ENCODE data around the gene PSG5. TPM values are rescaled to one million over a fixed set of nuclear protein-coding genes. Genes with fewer than 3 reads are reported as not detected.
"Not testable (repeated sequence)": the region's sequence is repeated elsewhere in the genome, so short reads cannot be mapped to it uniquely, and the experiment has no call there.

The PSG5 gene
- total and polyA plus RNA-seq, 2 donors, result 0.05 TPM; not detected in 1

DNA sequence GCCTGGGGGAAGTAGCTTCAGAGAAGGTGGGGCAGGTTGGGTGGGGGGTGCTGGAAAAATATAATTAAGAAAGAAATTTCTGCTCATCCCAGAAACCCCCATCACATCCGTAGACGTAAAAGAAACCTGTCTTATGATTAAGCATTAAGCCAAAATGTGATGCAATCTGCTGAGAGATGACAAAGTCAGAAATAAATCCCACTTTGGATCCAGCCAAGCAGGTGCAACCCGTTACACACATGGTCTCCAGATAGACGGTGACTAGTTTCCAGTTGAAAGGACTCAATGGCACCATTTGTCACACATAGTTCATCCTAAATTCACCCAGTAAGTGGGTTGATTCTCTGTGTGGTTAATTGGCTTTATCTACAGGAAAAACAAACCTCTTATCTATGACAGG, 34.1 kb downstream of the PSG5 start:
- Histone ChIP-seq H3K4me1 (ENCODE audit: control insufficient read depth in 2 of 2, insufficient read depth in 2 of 2, low read length in 2 of 2) (no peaks in the 10 kb centered on the region), H3K9me3 (ENCODE audit: control insufficient read depth in 2 of 2, insufficient read depth in 1 of 2, low read length in 1 of 2) (no peaks in the 10 kb centered on the region)
- 82% methylated on average over 4 of the region's 4 CpGs for WGBS

DNA sequence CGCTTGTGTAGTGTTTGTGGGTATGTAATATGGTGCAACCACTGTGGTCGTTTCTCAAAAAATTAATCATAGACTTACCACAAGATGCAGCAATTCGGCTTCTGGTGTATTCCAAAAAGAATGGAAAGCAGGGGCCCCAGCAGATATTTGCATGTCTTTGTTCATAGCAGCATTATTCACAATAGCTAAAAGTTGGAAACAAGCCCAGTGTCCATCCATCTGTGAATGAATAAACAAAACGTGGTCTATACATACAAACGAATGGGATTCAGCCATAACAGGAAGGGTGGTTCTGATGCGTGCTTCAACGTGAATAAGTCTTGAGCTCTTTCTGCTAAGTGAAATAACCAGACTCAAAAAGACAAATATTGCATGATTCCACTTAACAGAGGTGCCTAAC, 36.5 kb downstream of the PSG5 start:
- H3K4me3 ChIP-seq (ENCODE audit: low read length in 2 of 2); H3K4me1 ChIP-seq (ENCODE audit: control insufficient read depth in 2 of 2, insufficient read depth in 2 of 2, low read length in 2 of 2); H3K9me3 ChIP-seq (ENCODE audit: control insufficient read depth in 2 of 2, insufficient read depth in 1 of 2, low read length in 1 of 2); H3K36me3 ChIP-seq (ENCODE audit: control insufficient read depth in 2 of 2, insufficient read depth in 2 of 2, low read length in 1 of 2); H3K27ac ChIP-seq (ENCODE audit: low read depth in 1 of 2, low read length in 1 of 2); DNase-seq (ENCODE audit: low read depth in 6 of 9, low spot score in 9 of 9); H3K27me3 ChIP-seq (ENCODE audit: control insufficient read depth in 2 of 2, insufficient read depth in 1 of 2, low read length in 1 of 2): not testable (repeated sequence)
- WGBS, result 82% methylated on average over 7 of the region's 7 CpGs

More for the DNA sequence above, 34.1 kb downstream of the PSG5 start:
- no peak overlapping the region for H3K4me3 ChIP-seq (ENCODE audit: low read length in 2 of 2)
- no peaks in the 10 kb centered on the region for H3K27me3 ChIP-seq (ENCODE audit: control insufficient read depth in 2 of 2, insufficient read depth in 1 of 2, low read length in 1 of 2)
- DNase-seq (ENCODE audit: low read depth in 6 of 9, low spot score in 9 of 9), result no peak
- H3K27ac ChIP-seq (ENCODE audit: low read depth in 1 of 2, low read length in 1 of 2), result no peak overlapping the region
- H3K36me3 ChIP-seq (ENCODE audit: control insufficient read depth in 2 of 2, insufficient read depth in 2 of 2, low read length in 1 of 2), result no peaks in the 10 kb centered on the region

DNA sequence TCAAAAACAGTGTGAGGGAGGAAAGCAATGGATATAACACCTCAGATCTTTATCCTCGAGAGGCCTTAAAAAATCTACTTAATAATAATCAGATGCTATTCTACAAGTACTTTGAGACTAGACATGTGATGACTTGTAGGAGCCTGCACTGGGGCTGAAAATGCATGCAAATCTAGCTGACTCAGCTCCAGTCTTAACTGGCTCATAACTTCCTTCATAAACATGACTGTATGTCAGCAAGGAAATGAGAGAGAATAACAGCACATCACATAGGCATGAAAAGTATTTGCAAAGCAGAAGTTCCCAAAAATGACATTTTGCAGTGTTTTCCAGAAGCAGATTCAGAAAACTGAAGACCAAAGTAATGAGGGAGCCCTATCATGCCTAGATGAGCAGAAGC, 38.1 kb downstream of the PSG5 start:
- WGBS, result 89% methylated on average over 1 of the region's 1 CpG
- Histone ChIP-seq H3K9me3 (ENCODE audit: control insufficient read depth in 2 of 2, insufficient read depth in 1 of 2, low read length in 1 of 2) (no peaks in the 10 kb centered on the region), H3K4me3 (ENCODE audit: low read length in 2 of 2) (no peak overlapping the region), H3K4me1 (ENCODE audit: control insufficient read depth in 2 of 2, insufficient read depth in 2 of 2, low read length in 2 of 2) (no peaks in the 10 kb centered on the region), H3K36me3 (ENCODE audit: control insufficient read depth in 2 of 2, insufficient read depth in 2 of 2, low read length in 1 of 2) (no peaks in the 10 kb centered on the region), H3K27ac (ENCODE audit: low read depth in 1 of 2, low read length in 1 of 2) (no peak overlapping the region), H3K27me3 (ENCODE audit: control insufficient read depth in 2 of 2, insufficient read depth in 1 of 2, low read length in 1 of 2) (no peaks in the 10 kb centered on the region)
- no peak for DNase-seq (ENCODE audit: low read depth in 6 of 9, low spot score in 9 of 9)

DNA sequence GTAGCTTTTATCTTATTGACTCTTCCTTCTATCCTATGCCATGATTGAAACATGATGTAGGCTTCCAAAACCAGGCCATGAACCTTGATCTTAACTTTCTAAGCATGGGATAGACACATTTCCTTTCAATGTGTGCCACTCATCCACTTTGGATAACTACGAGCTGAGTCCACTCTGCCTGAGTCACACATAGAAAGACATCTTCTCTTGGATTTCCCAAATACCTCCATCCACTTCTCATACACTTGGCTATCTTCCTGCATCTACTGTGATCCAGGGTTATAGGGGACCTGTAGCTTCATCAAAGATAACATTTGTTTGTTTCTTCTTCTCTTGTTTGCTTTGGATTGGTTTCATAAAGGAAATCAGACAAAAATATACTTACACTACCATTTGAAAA, 44.6 kb downstream of the PSG5 start:
- not testable (repeated sequence) for H3K4me1 ChIP-seq (ENCODE audit: control insufficient read depth in 2 of 2, insufficient read depth in 2 of 2, low read length in 2 of 2); H3K27me3 ChIP-seq (ENCODE audit: control insufficient read depth in 2 of 2, insufficient read depth in 1 of 2, low read length in 1 of 2); DNase-seq (ENCODE audit: low read depth in 6 of 9, low spot score in 9 of 9); H3K36me3 ChIP-seq (ENCODE audit: control insufficient read depth in 2 of 2, insufficient read depth in 2 of 2, low read length in 1 of 2); H3K9me3 ChIP-seq (ENCODE audit: control insufficient read depth in 2 of 2, insufficient read depth in 1 of 2, low read length in 1 of 2); H3K4me3 ChIP-seq (ENCODE audit: low read length in 2 of 2); H3K27ac ChIP-seq (ENCODE audit: low read depth in 1 of 2, low read length in 1 of 2)
- 92% methylated on average over 1 of the region's 1 CpG for whole genome bisulfite sequencing

DNA sequence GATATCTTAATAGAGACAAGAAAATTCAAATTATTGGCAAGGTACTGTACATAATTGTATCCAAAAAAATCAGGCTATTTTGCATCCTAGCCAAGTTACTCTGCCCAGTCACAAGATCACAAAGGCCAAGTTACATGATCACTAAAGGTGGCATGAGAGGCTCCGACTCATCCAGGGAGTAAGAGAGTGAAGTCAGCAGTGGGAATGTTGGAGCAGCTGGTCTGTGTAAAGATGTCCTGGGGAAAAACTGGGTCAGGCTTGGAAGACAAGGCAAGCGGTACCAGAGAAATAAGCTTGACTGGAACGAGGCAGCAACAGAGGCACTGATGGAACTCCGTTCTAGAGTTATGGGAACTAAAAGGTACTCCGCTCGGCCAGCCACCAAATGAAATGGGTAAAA, 53.6 kb downstream of the PSG5 start:
- no peaks in the 10 kb centered on the region for H3K4me1 ChIP-seq (ENCODE audit: control insufficient read depth in 2 of 2, insufficient read depth in 2 of 2, low read length in 2 of 2)
- H3K36me3 ChIP-seq (ENCODE audit: control insufficient read depth in 2 of 2, insufficient read depth in 2 of 2, low read length in 1 of 2), result no peaks in the 10 kb centered on the region
- DNase-seq (ENCODE audit: low read depth in 6 of 9, low spot score in 9 of 9), result no peak
- H3K4me3 ChIP-seq (ENCODE audit: low read length in 2 of 2), result no peak overlapping the region
- no peaks in the 10 kb centered on the region for H3K27me3 ChIP-seq (ENCODE audit: control insufficient read depth in 2 of 2, insufficient read depth in 1 of 2, low read length in 1 of 2)
- no peak overlapping the region for H3K27ac ChIP-seq (ENCODE audit: low read depth in 1 of 2, low read length in 1 of 2)
- WGBS, result 93% methylated on average over 6 of the region's 6 CpGs
- no peaks in the 10 kb centered on the region for H3K9me3 ChIP-seq (ENCODE audit: control insufficient read depth in 2 of 2, insufficient read depth in 1 of 2, low read length in 1 of 2)

DNA sequence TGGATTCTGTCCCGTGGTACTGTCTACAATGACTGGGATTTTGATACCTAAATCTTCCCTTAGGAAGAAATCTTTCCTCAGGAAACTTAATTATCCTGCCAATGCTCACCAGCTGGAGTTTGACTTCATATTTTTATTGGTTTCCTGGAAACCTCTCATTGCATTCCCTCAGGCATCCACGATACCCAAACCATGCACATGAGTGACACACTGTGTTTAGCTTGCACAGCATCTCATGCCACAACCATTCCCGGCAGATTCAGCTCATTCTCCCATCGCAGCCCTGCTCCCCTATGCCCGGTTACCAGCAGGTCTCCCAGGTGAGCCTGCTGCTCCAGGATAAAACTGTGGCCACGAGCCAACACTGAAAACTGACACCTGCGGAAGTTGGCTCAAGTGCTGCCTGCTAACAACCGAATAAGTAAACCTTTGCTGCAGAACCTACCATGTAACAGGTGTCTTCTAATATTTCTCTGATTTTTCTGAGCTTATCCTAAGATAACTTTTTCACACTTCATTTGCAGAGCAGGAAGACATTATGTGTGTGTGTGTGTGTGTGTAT, 55.0 kb downstream of the PSG5 start:
- not testable (repeated sequence) for H3K27ac ChIP-seq (ENCODE audit: low read depth in 1 of 2, low read length in 1 of 2); H3K36me3 ChIP-seq (ENCODE audit: control insufficient read depth in 2 of 2, insufficient read depth in 2 of 2, low read length in 1 of 2); H3K4me1 ChIP-seq (ENCODE audit: control insufficient read depth in 2 of 2, insufficient read depth in 2 of 2, low read length in 2 of 2); H3K4me3 ChIP-seq (ENCODE audit: low read length in 2 of 2); H3K9me3 ChIP-seq (ENCODE audit: control insufficient read depth in 2 of 2, insufficient read depth in 1 of 2, low read length in 1 of 2); DNase-seq (ENCODE audit: low read depth in 6 of 9, low spot score in 9 of 9); H3K27me3 ChIP-seq (ENCODE audit: control insufficient read depth in 2 of 2, insufficient read depth in 1 of 2, low read length in 1 of 2)
- 74% methylated on average over 8 of the region's 8 CpGs for WGBS

DNA sequence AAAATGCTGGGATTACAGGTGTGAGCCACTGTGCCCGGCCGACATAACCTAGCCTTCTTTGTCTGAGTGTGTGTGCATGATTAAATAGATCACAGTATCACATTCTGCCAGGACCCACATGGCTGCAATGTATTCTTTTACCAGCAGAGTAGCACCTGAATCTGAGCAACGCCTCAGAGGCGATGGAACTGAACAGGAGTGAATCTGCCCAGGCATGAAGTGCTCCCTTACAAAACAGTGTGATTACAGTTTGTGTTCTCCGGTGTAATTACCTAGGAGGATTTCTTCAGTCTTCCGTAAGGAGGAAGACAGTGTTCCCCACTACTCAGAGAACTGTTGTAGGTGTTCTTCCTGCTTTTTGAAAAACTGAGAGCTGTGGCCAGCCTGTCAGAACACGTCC, 57.1 kb downstream of the PSG5 start:
- not testable (repeated sequence) for H3K36me3 ChIP-seq (ENCODE audit: control insufficient read depth in 2 of 2, insufficient read depth in 2 of 2, low read length in 1 of 2); H3K4me3 ChIP-seq (ENCODE audit: low read length in 2 of 2); DNase-seq (ENCODE audit: low read depth in 6 of 9, low spot score in 9 of 9); H3K4me1 ChIP-seq (ENCODE audit: control insufficient read depth in 2 of 2, insufficient read depth in 2 of 2, low read length in 2 of 2); H3K27me3 ChIP-seq (ENCODE audit: control insufficient read depth in 2 of 2, insufficient read depth in 1 of 2, low read length in 1 of 2); H3K9me3 ChIP-seq (ENCODE audit: control insufficient read depth in 2 of 2, insufficient read depth in 1 of 2, low read length in 1 of 2); H3K27ac ChIP-seq (ENCODE audit: low read depth in 1 of 2, low read length in 1 of 2)
- WGBS, result 89% methylated on average over 7 of the region's 7 CpGs

DNA sequence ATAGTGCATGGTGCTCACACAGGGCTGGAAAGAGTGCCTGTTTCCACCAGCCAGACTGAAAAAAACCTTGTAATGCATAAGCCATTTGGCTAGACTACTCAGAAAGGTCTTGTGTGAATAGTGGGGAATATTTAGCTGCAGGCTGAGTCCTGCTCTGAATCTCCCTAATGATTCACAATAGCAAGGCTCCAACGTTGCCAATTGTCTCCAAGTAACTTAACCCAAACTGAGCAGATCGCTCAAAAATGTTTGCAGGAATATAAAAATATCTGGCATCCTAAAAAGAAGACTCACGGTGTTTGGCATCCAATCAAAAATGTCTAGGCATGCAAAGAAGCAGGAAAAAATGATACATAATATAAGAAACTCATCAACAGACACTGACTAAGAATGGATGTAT, 59.0 kb downstream of the PSG5 start:
- not testable (repeated sequence) for H3K27ac ChIP-seq (ENCODE audit: low read depth in 1 of 2, low read length in 1 of 2); H3K4me1 ChIP-seq (ENCODE audit: control insufficient read depth in 2 of 2, insufficient read depth in 2 of 2, low read length in 2 of 2); DNase-seq (ENCODE audit: low read depth in 6 of 9, low spot score in 9 of 9); H3K4me3 ChIP-seq (ENCODE audit: low read length in 2 of 2); H3K36me3 ChIP-seq (ENCODE audit: control insufficient read depth in 2 of 2, insufficient read depth in 2 of 2, low read length in 1 of 2); H3K27me3 ChIP-seq (ENCODE audit: control insufficient read depth in 2 of 2, insufficient read depth in 1 of 2, low read length in 1 of 2); H3K9me3 ChIP-seq (ENCODE audit: control insufficient read depth in 2 of 2, insufficient read depth in 1 of 2, low read length in 1 of 2)
- WGBS, result 76% methylated on average over 3 of the region's 3 CpGs

DNA sequence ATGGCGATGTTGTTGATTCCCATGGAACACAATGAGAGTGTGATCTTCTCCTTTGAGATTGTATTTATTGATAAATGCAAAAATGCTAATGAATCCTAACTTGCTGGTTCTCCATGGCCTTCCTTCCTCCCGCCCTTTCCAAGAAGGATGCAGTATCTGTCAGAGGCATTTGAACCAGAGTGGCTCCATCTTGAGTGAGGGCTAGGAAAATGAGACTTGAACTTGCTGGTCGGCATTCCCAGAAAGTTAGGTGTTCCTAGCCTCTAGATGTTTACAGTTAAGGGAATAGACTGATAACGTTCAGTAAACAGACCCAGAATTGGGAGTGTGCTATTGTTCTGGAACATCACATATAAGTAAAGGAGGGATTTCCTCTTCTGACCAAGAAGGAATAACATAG, 59.6 kb downstream of the PSG5 start:
- Histone ChIP-seq H3K27me3 (ENCODE audit: control insufficient read depth in 2 of 2, insufficient read depth in 1 of 2, low read length in 1 of 2) (no peaks in the 10 kb centered on the region), H3K4me1 (ENCODE audit: control insufficient read depth in 2 of 2, insufficient read depth in 2 of 2, low read length in 2 of 2) (no peaks in the 10 kb centered on the region), H3K4me3 (ENCODE audit: low read length in 2 of 2) (no peak overlapping the region), H3K9me3 (ENCODE audit: control insufficient read depth in 2 of 2, insufficient read depth in 1 of 2, low read length in 1 of 2) (no peaks in the 10 kb centered on the region), H3K36me3 (ENCODE audit: control insufficient read depth in 2 of 2, insufficient read depth in 2 of 2, low read length in 1 of 2) (no peaks in the 10 kb centered on the region), H3K27ac (ENCODE audit: low read depth in 1 of 2, low read length in 1 of 2) (no peak overlapping the region)
- WGBS, result 89% methylated on average over 4 of the region's 4 CpGs
- no peak for DNase-seq (ENCODE audit: low read depth in 6 of 9, low spot score in 9 of 9)

DNA sequence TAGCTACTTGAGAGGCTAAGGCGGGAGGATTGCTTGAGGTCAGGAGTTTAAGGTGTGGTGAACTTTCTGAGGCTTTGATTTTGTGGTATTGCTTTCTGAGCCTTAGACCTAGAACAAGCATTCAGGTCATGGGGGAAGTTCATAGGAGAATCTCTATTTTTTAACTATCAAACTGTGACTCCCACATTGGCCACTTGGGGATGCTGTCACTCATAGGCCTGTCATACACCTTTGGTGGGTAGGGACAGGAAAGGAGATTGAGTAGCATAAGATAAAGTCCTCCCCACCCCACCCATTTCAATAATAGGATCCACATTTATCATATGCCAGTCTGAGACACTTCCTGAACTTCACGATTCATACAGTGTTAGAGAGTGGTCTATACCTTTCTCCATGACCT, 62.0 kb downstream of the PSG5 start:
- Histone ChIP-seq H3K4me3 (ENCODE audit: low read length in 2 of 2) (no peak overlapping the region), H3K9me3 (ENCODE audit: control insufficient read depth in 2 of 2, insufficient read depth in 1 of 2, low read length in 1 of 2) (no peaks in the 10 kb centered on the region), H3K36me3 (ENCODE audit: control insufficient read depth in 2 of 2, insufficient read depth in 2 of 2, low read length in 1 of 2) (no peaks in the 10 kb centered on the region), H3K27me3 (ENCODE audit: control insufficient read depth in 2 of 2, insufficient read depth in 1 of 2, low read length in 1 of 2) (no peaks in the 10 kb centered on the region), H3K4me1 (ENCODE audit: control insufficient read depth in 2 of 2, insufficient read depth in 2 of 2, low read length in 2 of 2) (no peaks in the 10 kb centered on the region), H3K27ac (ENCODE audit: low read depth in 1 of 2, low read length in 1 of 2) (no peak overlapping the region)
- no peak for DNase-seq (ENCODE audit: low read depth in 6 of 9, low spot score in 9 of 9)
- WGBS, result 76% methylated on average over 2 of the region's 2 CpGs
